Upper lobe of right lung (tissue), 1 donor: Measurements from ENCODE around the gene LRRC43. TPM values are rescaled to one million over a fixed set of nuclear protein-coding genes. Genes with fewer than 3 reads are reported as not detected.

Experiments
- ATAC-seq: fragments of 200-7000 bp; cut with Tn5 transposase; one replicate; pipeline ENCODE4 v1.9.1; 2020; ENCODE audit warnings: mild to moderate bottlenecking, moderate library complexity
- DNase-seq: peaks from one replicate; pipeline ENCODE4 v3.0.0-alpha.2; 2020
- H3K27ac ChIP-seq: fragments of 200-600 bp; one replicate; pipeline ENCODE4 v1.8.0; 2022
- H3K27me3 ChIP-seq: fragments of 200-600 bp; one replicate; pipeline ENCODE4 v1.8.0; 2022; ENCODE audit warnings: mild to moderate bottlenecking
- H3K36me3 ChIP-seq: fragments of 200-600 bp; one replicate; pipeline ENCODE4 v1.8.0; 2022
- H3K4me1 ChIP-seq: fragments of 200-600 bp; one replicate; pipeline ENCODE4 v1.8.0; 2022
- H3K4me3 ChIP-seq: fragments of 200-600 bp; one replicate; pipeline ENCODE4 v1.8.0; 2022; ENCODE audit warnings: mild to moderate bottlenecking
- H3K9me3 ChIP-seq: fragments of 200-600 bp; one replicate; pipeline ENCODE4 v1.8.0; 2022
- CTCF ChIP-seq: fragments of 200-600 bp; IDR thresholded peaks from one replicate; pipeline ENCODE4 v1.8.0; 2022; ENCODE audit warnings: antibody characterized with exemption
- intact Hi-C: fragments of 100-400 bp; cut with DNase I; formaldehyde crosslinking; loops from one replicate; pipeline ENCODE4 v1.11.0; 2022
- total RNA-seq: library from RNA; stranded (reverse); fragmentation: NEBNext Ultra II Directional; extraction: Animal tissue kit (Norgen Biotek cat#: 25700); gene quantifications from one replicate; pipeline ENCODE4 v1.2.1, GENCODE V29; 2021
- donor health status: DM: no; HTN: yes; CAD: no; lungs with severe emphysema.

Gene LRRC43
- total RNA-seq, 1 donor from 2014 or later = not detected

DNA sequence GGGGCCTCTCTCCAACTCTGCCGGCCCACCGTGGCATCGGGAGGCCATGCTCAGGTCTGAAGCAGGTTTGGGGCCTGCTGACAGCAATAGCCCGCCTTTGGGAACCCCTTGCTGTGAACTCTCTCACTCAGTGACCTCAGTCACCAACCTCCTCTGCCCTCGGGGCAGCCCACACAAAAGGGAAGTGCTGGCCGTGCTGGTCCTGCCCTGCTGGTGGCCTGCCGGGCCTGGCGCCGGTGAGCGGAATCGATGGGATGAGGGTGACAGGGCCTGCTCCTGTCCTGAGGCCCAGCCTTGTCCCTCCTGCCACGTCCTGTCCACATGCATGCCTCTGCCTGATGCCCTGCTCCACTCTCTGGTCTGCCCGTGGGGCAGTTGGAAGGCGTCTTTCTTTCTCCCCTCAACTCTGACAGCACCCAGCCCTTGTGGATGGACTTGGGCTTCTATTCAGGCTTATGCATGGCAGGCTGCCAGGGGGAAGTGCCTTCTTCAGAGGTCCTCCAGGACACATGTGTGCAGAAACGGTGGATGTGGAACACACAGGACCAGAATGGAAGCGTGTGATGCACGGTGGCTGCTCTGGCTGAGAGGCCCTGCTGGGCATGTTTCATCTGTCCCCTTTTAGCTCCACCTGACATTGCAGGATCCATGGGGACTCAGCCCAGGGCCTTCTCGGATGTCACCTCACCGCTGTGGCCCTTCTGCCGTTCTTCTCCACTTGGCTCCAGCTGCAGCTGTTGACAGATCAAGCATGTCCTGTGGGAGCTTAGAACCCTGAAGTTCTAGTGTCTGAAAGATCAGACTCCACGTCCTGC, 40.8 kb upstream of the LRRC43 start:
- TF ChIP-seq CTCF = no peak
- Histone ChIP-seq H3K27ac (no peak overlapping the region), H3K4me1 (no peaks in the 10 kb centered on the region), H3K9me3 (no peaks in the 10 kb centered on the region), H3K27me3 (no peaks in the 10 kb centered on the region), H3K4me3 (no peak overlapping the region), H3K36me3 (peaks cover 68% of the 10 kb centered on the region)
- ATAC-seq (no peak), DNase-seq (no peak)
- intact Hi-C loops = no loop called here

DNA sequence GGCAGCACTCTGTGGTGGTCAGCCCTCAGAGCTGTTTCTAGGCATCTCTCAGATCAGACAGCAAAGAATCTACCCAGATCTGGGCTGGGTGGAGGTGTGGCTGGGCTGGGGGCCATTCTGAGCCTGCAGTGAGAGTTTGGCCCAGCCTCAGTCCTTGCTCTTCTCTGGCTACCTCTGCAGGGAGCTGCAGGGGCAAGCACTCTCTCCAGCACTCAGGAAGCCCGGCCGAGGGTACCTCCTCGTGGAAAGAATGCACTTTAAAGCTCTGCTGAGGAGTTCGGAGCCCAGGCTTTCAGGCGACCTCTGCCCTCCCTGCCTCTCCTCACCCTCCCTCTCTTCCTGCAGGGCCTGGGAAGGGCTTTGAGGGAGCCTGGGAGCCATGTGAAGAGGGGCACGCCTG, 40.1 kb upstream of the LRRC43 start:
- TF ChIP-seq CTCF = no peak
- H3K4me3 ChIP-seq = no peak overlapping the region
- intact Hi-C loops = no loop called here
- no peak overlapping the region for H3K27ac ChIP-seq
- DNase-seq = no peak
- no peak for ATAC-seq
- H3K27me3 ChIP-seq = no peaks in the 10 kb centered on the region
- peaks cover 64% of the 10 kb centered on the region for H3K36me3 ChIP-seq
- H3K4me1 ChIP-seq = no peaks in the 10 kb centered on the region
- H3K9me3 ChIP-seq = no peaks in the 10 kb centered on the region

GRCh38 chr12:122144885-122145284, 38.0 kb upstream of the LRRC43 start:
- DNase-seq = no peak
- no peak for TF ChIP-seq CTCF
- Histone ChIP-seq H3K4me3 (no peak overlapping the region), H3K36me3 (peaks cover 46% of the 10 kb centered on the region), H3K9me3 (no peaks in the 10 kb centered on the region), H3K27me3 (no peaks in the 10 kb centered on the region), H3K4me1 (no peaks in the 10 kb centered on the region), H3K27ac (no peak overlapping the region)
- no peak for ATAC-seq
- intact Hi-C loops = no loop called here

GRCh38 chr12:122145505-122146330, 37.2 kb upstream of the LRRC43 start:
- TF ChIP-seq CTCF = no peak
- no peak overlapping the region for H3K4me3 ChIP-seq
- DNase-seq (no peak), ATAC-seq (no peak)
- intact Hi-C loops = no loop called here
- no peaks in the 10 kb centered on the region for H3K4me1 ChIP-seq
- no peak overlapping the region for H3K27ac ChIP-seq
- H3K27me3 ChIP-seq = no peaks in the 10 kb centered on the region
- H3K9me3 ChIP-seq = no peaks in the 10 kb centered on the region
- H3K36me3 ChIP-seq = peaks cover 38% of the 10 kb centered on the region

- peaks cover 18% of the 10 kb centered on the region for H3K36me3 ChIP-seq
- TF ChIP-seq CTCF = no peak
- H3K27me3 ChIP-seq = no peaks in the 10 kb centered on the region
- no peaks in the 10 kb centered on the region for H3K4me1 ChIP-seq
- no peaks in the 10 kb centered on the region for H3K9me3 ChIP-seq
- intact Hi-C loops = no loop called here
- no peak overlapping the region for H3K4me3 ChIP-seq
- DNase-seq (no peak), ATAC-seq (no peak)
- no peak overlapping the region for H3K27ac ChIP-seq
These were observed 35.2 kb upstream of the LRRC43 start for GRCh38 chr12:122147514-122148290.
